Gastrocnemius medialis (tissue), 4 donors: ENCODE measurements around the gene IL36B. TPM values are rescaled to one million over a fixed set of nuclear protein-coding genes. Genes with fewer than 3 reads are reported as not detected.

Source experiments
- ATAC-seq, 2 donors: fragments of 150-250 bp; one replicate each; pipeline ENCODE4 v1.9.1; 2016
- DNase-seq, 2 donors: peaks; one replicate each; pipeline ENCODE4 v3.0.0-alpha.2; 2019
- H3K27ac ChIP-seq, 4 donors: fragments of 200-600 bp; sonication (generic); 1 replicate in 1 of 4; 2 replicates in 3 of 4; pipeline ENCODE4 v1.5.1; 2016 to 2018; ENCODE audit warnings: mild to moderate bottlenecking in 2 of 4, moderate library complexity in 1 of 4
- H3K27me3 ChIP-seq, 3 donors: fragments of 200-600 bp; sonication (generic) in 2 of 3; 1 replicate in 1 of 3; 2 replicates in 2 of 3; pipeline versions ENCODE4 v1.5.1 to v1.6.0; 2016 to 2019; ENCODE audit warnings: mild to moderate bottlenecking in 1 of 3, moderate library complexity in 1 of 3
- H3K36me3 ChIP-seq, 2 donors: fragments of 200-600 bp; sonication (generic) in 1 of 2; one replicate each; pipeline ENCODE4 v1.5.1; 2017 to 2018
- H3K4me1 ChIP-seq, 2 donors: fragments of 200-600 bp; sonication (generic) in 1 of 2; one replicate each; pipeline ENCODE4 v1.5.1; 2016 to 2017; ENCODE audit warnings: mild to moderate bottlenecking in 2 of 2
- H3K4me3 ChIP-seq, 4 donors: fragments of 200-600 bp; sonication (generic) in 3 of 4; 1 replicate in 1 of 4; 2 replicates in 3 of 4; pipeline ENCODE4 v1.5.1; 2016 to 2019; ENCODE audit warnings: mild to moderate bottlenecking in 2 of 4
- H3K9me3 ChIP-seq, 3 donors: fragments of 200-600 bp; sonication (generic) in 2 of 3; 1 replicate in 1 of 3; 2 replicates in 2 of 3; pipeline ENCODE4 v1.5.1; 2016 to 2019
- CTCF ChIP-seq, 5 experiments: fragments of 450-650 bp in 3 of 5; fragments of 200-600 bp in 2 of 5; sonication (generic) in 2 of 5; IDR thresholded peaks in 4 of 5; conservative IDR thresholded peaks in 1 of 5; 1 replicate in 4 of 5; 2 replicates in 1 of 5; pipeline ENCODE4 v1.5.1; 2016 to 2019; ENCODE audit warnings: antibody characterized with exemption in 5 of 5, mild to moderate bottlenecking in 3 of 5, moderate library complexity in 3 of 5
- POLR2A ChIP-seq, 2 donors: fragments of 450-650 bp; IDR thresholded peaks; one replicate each; pipeline ENCODE4 v1.6.1; 2017; ENCODE audit warnings: antibody characterized with exemption in 2 of 2, mild to moderate bottlenecking in 2 of 2, moderate library complexity in 2 of 2
- in situ Hi-C, 4 donors: fragments of 200-750 bp; cut with MboI; loops; one replicate each; pipeline versions ENCODE4 v1.15.0 to v1.8.0; 2017; ENCODE audit warnings: low sequenced_read_pairs in 4 of 4
- intact Hi-C: fragments of 100-400 bp; cut with DNase I; formaldehyde crosslinking; loops from one replicate; pipeline ENCODE4 v1.15.1; 2023; ENCODE audit warnings: low total_unique reads
- total RNA-seq, 4 donors: library from RNA; depleted of rRNA; stranded (reverse); fragments of >200 nt; gene quantifications; one replicate each; pipeline versions ENCODE4 v1.1.0 to v1.2.3, GENCODE V29; 2016

Gene IL36B
- total RNA-seq, 4 donors from 2014 or later, result not detected

GRCh38 chr2:112996635-112997034, 56.0 kb downstream of the IL36B start:
- ATAC-seq (no peak), DNase-seq (no peak)
- Histone ChIP-seq H3K4me3 (no peak overlapping the region), H3K27ac (no peak overlapping the region), H3K27me3 (no peaks in the 10 kb centered on the region), H3K4me1 (no peaks in the 10 kb centered on the region), H3K9me3 (peaks cover 0 to 6% (median 0%) of the 10 kb centered on the region in 3 donors), H3K36me3 (no peaks in the 10 kb centered on the region)
- no peak for TF ChIP-seq CTCF (IDR thresholded peaks at IDR 0.05 in 4 of 5, conservative IDR thresholded peaks at IDR 0.05 in 1 of 5)
- in situ Hi-C loops, result no loop called here
- intact Hi-C loops, result no loop called here

- DNase-seq (no peak), ATAC-seq (no peak)
- no peaks in the 10 kb centered on the region for H3K27me3 ChIP-seq
- in situ Hi-C loops, result no loop called here
- H3K9me3 ChIP-seq, result peaks cover 0 to 6% (median 0%) of the 10 kb centered on the region in 3 donors
- H3K36me3 ChIP-seq, result no peaks in the 10 kb centered on the region
- H3K4me1 ChIP-seq, result no peaks in the 10 kb centered on the region
- no peak overlapping the region for H3K4me3 ChIP-seq
- intact Hi-C loops, result no loop called here
- TF ChIP-seq CTCF (IDR thresholded peaks at IDR 0.05 in 4 of 5, conservative IDR thresholded peaks at IDR 0.05 in 1 of 5), result no peak
- no peak for TF ChIP-seq POLR2A (IDR thresholded peaks at IDR 0.05)
- no peak overlapping the region for H3K27ac ChIP-seq
Measured at GRCh38 chr2:112995346-112995920, 57.2 kb downstream of the IL36B start.

DNA sequence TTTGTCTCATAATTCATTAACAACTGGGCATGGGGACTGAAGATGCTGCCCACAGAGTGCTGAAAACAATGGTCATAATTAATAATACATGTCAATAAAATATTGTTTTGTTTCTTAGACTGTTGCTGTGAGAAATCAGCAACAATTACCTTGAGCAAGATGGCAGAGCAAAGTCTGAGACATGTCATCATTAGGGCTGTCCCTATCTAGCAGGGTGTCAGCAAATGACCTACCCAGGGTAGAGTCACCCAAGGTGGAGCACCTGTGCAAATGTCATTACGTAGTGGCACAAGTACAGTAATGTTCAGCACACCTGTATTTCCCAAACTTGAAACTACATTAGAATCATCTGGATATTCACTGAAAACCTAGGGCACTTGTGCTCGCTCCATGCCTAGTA, 58.0 kb downstream of the IL36B start:
- H3K36me3 ChIP-seq, result no peaks in the 10 kb centered on the region
- intact Hi-C loops, result no loop called here
- no peak overlapping the region for H3K4me3 ChIP-seq
- ATAC-seq (no peak), DNase-seq (no peak)
- H3K4me1 ChIP-seq, result no peaks in the 10 kb centered on the region
- H3K9me3 ChIP-seq, result peaks cover 0 to 6% (median 0%) of the 10 kb centered on the region in 3 donors
- TF ChIP-seq POLR2A (IDR thresholded peaks at IDR 0.05) (no peak), CTCF (IDR thresholded peaks at IDR 0.05 in 4 of 5, conservative IDR thresholded peaks at IDR 0.05 in 1 of 5) (no peak)
- no peaks in the 10 kb centered on the region for H3K27me3 ChIP-seq
- in situ Hi-C loops, result no loop called here
- no peak overlapping the region for H3K27ac ChIP-seq

GRCh38 chr2:112993831-112994230, 58.8 kb downstream of the IL36B start:
- Histone ChIP-seq H3K4me1 (no peaks in the 10 kb centered on the region), H3K27me3 (no peaks in the 10 kb centered on the region), H3K36me3 (no peaks in the 10 kb centered on the region), H3K9me3 (peaks cover 0 to 6% (median 0%) of the 10 kb centered on the region in 3 donors), H3K4me3 (no peak overlapping the region), H3K27ac (no peak overlapping the region)
- DNase-seq, result no peak
- no peak for ATAC-seq
- intact Hi-C loops, result no loop called here
- in situ Hi-C loops, result no loop called here
- TF ChIP-seq POLR2A (IDR thresholded peaks at IDR 0.05) (no peak), CTCF (IDR thresholded peaks at IDR 0.05 in 4 of 5, conservative IDR thresholded peaks at IDR 0.05 in 1 of 5) (no peak)

DNA sequence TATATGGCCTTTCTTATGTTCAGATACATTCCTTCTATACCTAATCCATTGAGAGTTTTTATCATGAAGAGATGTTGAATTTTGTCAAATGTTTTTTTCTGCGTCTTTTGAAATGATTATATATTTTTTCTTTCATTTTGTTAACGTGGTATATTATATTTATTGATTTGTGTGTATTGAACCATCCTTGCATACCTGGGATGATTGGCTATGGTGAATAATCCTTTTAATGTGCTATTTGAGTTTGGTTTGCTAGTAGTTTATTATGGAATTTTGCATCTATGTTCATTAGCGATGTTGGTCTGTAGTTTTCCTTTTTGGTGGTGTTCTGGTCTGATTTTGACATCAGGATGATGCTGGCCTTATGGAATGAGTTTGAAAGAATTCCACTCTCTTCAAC, 63.1 kb downstream of the IL36B start:
- intact Hi-C loops, result no loop called here
- Histone ChIP-seq H3K27ac (no peak overlapping the region), H3K27me3 (no peaks in the 10 kb centered on the region), H3K36me3 (no peaks in the 10 kb centered on the region), H3K4me1 (no peaks in the 10 kb centered on the region), H3K9me3 (peaks cover 0 to 6% (median 0%) of the 10 kb centered on the region in 3 donors), H3K4me3 (no peak overlapping the region)
- ATAC-seq (no peak), DNase-seq (no peak)
- in situ Hi-C loops, result no loop called here
- TF ChIP-seq POLR2A (IDR thresholded peaks at IDR 0.05), result no peak
